Stimulated activated CD8-positive, alpha-beta memory T cell treated with anti-CD3 and anti-CD28 coated beads, Interleukin-4, amount 100 ng/mL, for 24 hours (primary cell): ENCODE results near the gene DLG2.

ENCODE experiments used
- DNase-seq: peaks from one replicate; pipeline ENCODE4 v3.0.0-alpha.2; 2020; ENCODE audit warnings: low read depth

Gene DLG2

GRCh38 chr11:83521647-83522596, 2105.2 kb downstream of the DLG2 start:
- no peak for DNase-seq

GRCh38 chr11:83520849-83521248, 2106.3 kb downstream of the DLG2 start:
- no peak for DNase-seq

GRCh38 chr11:83511646-83512045, 2115.5 kb downstream of the DLG2 start:
- no peak for DNase-seq

- no peak for DNase-seq
Observed at GRCh38 chr11:83510530-83511460, 2116.3 kb downstream of the DLG2 start.

GRCh38 chr11:83508804-83509203, 2118.3 kb downstream of the DLG2 start:
- DNase-seq: no peak

GRCh38 chr11:83502041-83502440, 2125.1 kb downstream of the DLG2 start:
- no peak for DNase-seq

GRCh38 chr11:83493917-83494316, 2133.2 kb downstream of the DLG2 start:
- DNase-seq: no peak

- no peak for DNase-seq
Observed at GRCh38 chr11:83493034-83493433, 2134.1 kb downstream of the DLG2 start.

GRCh38 chr11:83483808-83484207, 2143.3 kb downstream of the DLG2 start:
- no peak for DNase-seq

- no peak for DNase-seq
Observed at GRCh38 chr11:83480811-83481210, 2146.3 kb downstream of the DLG2 start.

GRCh38 chr11:83480251-83480650, 2146.9 kb downstream of the DLG2 start:
- DNase-seq: no peak

- DNase-seq: no peak
Observed at GRCh38 chr11:83477772-83478171, 2149.4 kb downstream of the DLG2 start.

- no peak for DNase-seq
Observed at GRCh38 chr11:83475760-83476159, 2151.4 kb downstream of the DLG2 start.

GRCh38 chr11:83473743-83474142, 2153.4 kb downstream of the DLG2 start:
- no peak for DNase-seq

- DNase-seq: no peak
Observed at GRCh38 chr11:83472806-83473205, 2154.3 kb downstream of the DLG2 start.

- DNase-seq: no peak
Observed at GRCh38 chr11:83471831-83472727, 2155.1 kb downstream of the DLG2 start.

- no peak for DNase-seq
Observed at GRCh38 chr11:83467837-83468236, 2159.3 kb downstream of the DLG2 start.

GRCh38 chr11:83464160-83464944, 2162.8 kb downstream of the DLG2 start:
- DNase-seq: no peak

GRCh38 chr11:83459798-83460197, 2167.3 kb downstream of the DLG2 start:
- no peak for DNase-seq

GRCh38 chr11:83456566-83456965, 2170.6 kb downstream of the DLG2 start:
- DNase-seq: no peak

- no peak for DNase-seq
Observed at GRCh38 chr11:83456075-83456474, 2171.1 kb downstream of the DLG2 start.
